HEK293T (cell line): Measurements from ENCODE around the gene CADM1.

Source experiments
- BHLHE40 ChIP-seq: fragments of 450-650 bp; IDR thresholded peaks from 2 replicates; pipeline ENCODE4 v1.6.1; 2016; ENCODE audit warnings: mild to moderate bottlenecking, moderate library complexity, borderline replicate concordance
- ELF4 ChIP-seq: fragments of 450-650 bp; IDR thresholded peaks from 2 replicates; pipeline ENCODE4 v1.6.1; 2017; ENCODE audit warnings: antibody characterized with exemption
- FOXK2 ChIP-seq: fragments of 450-650 bp; IDR thresholded peaks from 2 replicates; pipeline ENCODE4 v1.6.1; 2016; ENCODE audit warnings: mild to moderate bottlenecking
- FOXM1 ChIP-seq: fragments of 450-650 bp; IDR thresholded peaks from 2 replicates; pipeline ENCODE4 v1.6.1; 2017; ENCODE audit warnings: mild to moderate bottlenecking, borderline replicate concordance
- HDGF ChIP-seq: fragments of 450-650 bp; IDR thresholded peaks from 2 replicates; pipeline ENCODE4 v1.6.1; 2017; ENCODE audit warnings: antibody characterized with exemption, borderline replicate concordance
- L3MBTL2 ChIP-seq: fragments of 450-650 bp; conservative IDR thresholded peaks from 2 replicates; pipeline ENCODE4 v1.6.1; 2016; ENCODE audit warnings: mild to moderate bottlenecking
- LEF1 ChIP-seq: fragments of 450-650 bp; IDR thresholded peaks from 2 replicates; pipeline ENCODE4 v1.6.1; 2017; ENCODE audit warnings: mild to moderate bottlenecking, borderline replicate concordance
- NFRKB ChIP-seq: fragments of 450-650 bp; IDR thresholded peaks from 2 replicates; pipeline ENCODE4 v1.6.1; 2016; ENCODE audit warnings: mild to moderate bottlenecking, moderate library complexity
- SP1 ChIP-seq: fragments of 450-650 bp; IDR thresholded peaks from 2 replicates; pipeline ENCODE4 v1.6.1; 2017
- SUZ12 ChIP-seq: fragments of 450-650 bp; IDR thresholded peaks from 2 replicates; pipeline ENCODE4 v1.6.1; 2016; ENCODE audit warnings: mild to moderate bottlenecking
- TARDBP ChIP-seq: fragments of 450-650 bp; IDR thresholded peaks from 2 replicates; pipeline ENCODE4 v1.6.1; 2016
- ZNF384 ChIP-seq: fragments of 450-650 bp; IDR thresholded peaks from 2 replicates; pipeline ENCODE4 v1.6.1; 2016
- TF ChIP-seq, protein P1 (sequence below): fragments of 450-650 bp; IDR thresholded peaks from 2 replicates; pipeline ENCODE4 v1.6.1; 2016

DNA sequence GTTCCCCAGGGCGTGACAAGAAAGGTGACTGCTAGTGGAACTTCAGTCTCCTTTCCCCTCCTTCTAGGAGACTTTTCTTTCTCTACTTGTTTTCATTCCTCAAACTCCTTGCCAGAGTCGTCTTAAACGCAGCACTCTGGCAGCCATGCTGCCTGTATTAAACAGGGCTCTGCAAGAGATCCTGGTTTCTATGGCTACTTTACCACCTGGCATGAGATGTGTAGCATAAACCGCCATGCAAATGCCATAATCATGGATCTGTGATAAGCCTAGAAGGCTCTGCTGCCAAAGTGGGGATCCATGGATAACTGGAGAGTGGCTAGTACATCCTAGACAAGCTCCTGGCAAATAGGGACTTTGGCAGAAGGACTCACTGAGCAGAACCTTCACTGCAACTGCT, 321.1 kb downstream of the CADM1 start:
- TF ChIP-seq L3MBTL2 (no peak), BHLHE40 (no peak), FOXM1 (no peak), NFRKB (no peak), SP1 (no peak), LEF1 (no peak), ZNF384 (no peak), ELF4 (no peak), FOXK2 (no peak), TARDBP (no peak), SUZ12 (no peak), HDGF (no peak)
- TF ChIP-seq, protein P1, sequence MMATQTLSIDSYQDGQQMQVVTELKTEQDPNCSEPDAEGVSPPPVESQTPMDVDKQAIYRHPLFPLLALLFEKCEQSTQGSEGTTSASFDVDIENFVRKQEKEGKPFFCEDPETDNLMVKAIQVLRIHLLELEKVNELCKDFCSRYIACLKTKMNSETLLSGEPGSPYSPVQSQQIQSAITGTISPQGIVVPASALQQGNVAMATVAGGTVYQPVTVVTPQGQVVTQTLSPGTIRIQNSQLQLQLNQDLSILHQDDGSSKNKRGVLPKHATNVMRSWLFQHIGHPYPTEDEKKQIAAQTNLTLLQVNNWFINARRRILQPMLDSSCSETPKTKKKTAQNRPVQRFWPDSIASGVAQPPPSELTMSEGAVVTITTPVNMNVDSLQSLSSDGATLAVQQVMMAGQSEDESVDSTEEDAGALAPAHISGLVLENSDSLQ, result no peak
